Thyroid gland (tissue), 4 donors: Measurements from ENCODE around the gene SNAP91. TPM values are rescaled to one million over a fixed set of nuclear protein-coding genes. Genes with fewer than 3 reads are reported as not detected.

ENCODE experiments used
- DNase-seq, 2 donors: peaks; one replicate each; pipeline ENCODE4 v3.0.0-alpha.2; 2019
- H3K27ac ChIP-seq, 3 donors: fragments of 200-600 bp; sonication (generic); 1 replicate in 2 of 3; 2 replicates in 1 of 3; pipeline ENCODE4 v1.5.1; 2016 to 2019; ENCODE audit warnings: mild to moderate bottlenecking in 1 of 3, moderate library complexity in 1 of 3
- H3K27me3 ChIP-seq: fragments of 200-600 bp; sonication (generic); one replicate; pipeline ENCODE4 v1.5.1; 2019
- H3K36me3 ChIP-seq, 2 donors: fragments of 200-600 bp; sonication (generic); one replicate each; pipeline ENCODE4 v1.5.1; 2016 to 2019
- H3K4me1 ChIP-seq, 2 donors: fragments of 200-600 bp; sonication (generic); one replicate each; pipeline ENCODE4 v1.5.1; 2017 to 2019
- H3K4me3 ChIP-seq, 3 donors: fragments of 200-600 bp; sonication (generic); replicated peaks in 1 of 3; 1 replicate in 2 of 3; 2 replicates in 1 of 3; pipeline ENCODE4 v1.5.1; 2016; ENCODE audit warnings: mild to moderate bottlenecking in 1 of 3
- H3K9me3 ChIP-seq: fragments of 200-600 bp; sonication (generic); one replicate; pipeline ENCODE4 v1.5.1; 2017
- POLR2A ChIP-seq, 2 donors: fragments of 450-650 bp; IDR thresholded peaks; one replicate each; pipeline ENCODE4 v1.6.1; 2017; ENCODE audit warnings: antibody characterized with exemption in 2 of 2, mild to moderate bottlenecking in 2 of 2, moderate library complexity in 1 of 2
- WGBS, 2 donors: methylation state at CpG; one replicate each; pipeline ENCODE4 v1.1.5; 2017; 5-methylcytosine and 5-hydroxymethylcytosine counted together
- intact Hi-C: fragments of 100-400 bp; cut with DNase I; formaldehyde crosslinking; loops from one replicate; pipeline ENCODE4 v1.15.1; 2023
- total RNA-seq, 4 donors: library from RNA; depleted of rRNA; stranded (reverse); fragments of >200 nt; gene quantifications; one replicate each; pipeline ENCODE4 v1.2.3, GENCODE V29; 2016
- TF ChIP-seq, protein P1 (sequence below), 6 experiments: fragments of 200-600 bp in 3 of 6; fragments of 450-650 bp in 3 of 6; sonication (generic) in 3 of 6; IDR thresholded peaks; one replicate each; pipeline ENCODE4 v1.5.1; 2016 to 2019; ENCODE audit warnings: antibody characterized with exemption in 6 of 6, mild to moderate bottlenecking in 2 of 6, inconsistent platforms in 1 of 6, moderate library complexity in 1 of 6

Gene SNAP91
- total RNA-seq, 4 donors from 2014 or later = 0.50 to 3.4 (median 1.8) TPM

- no peaks in the 10 kb centered on the region for H3K9me3 ChIP-seq
- H3K4me1 ChIP-seq = no peaks in the 10 kb centered on the region
- H3K27ac ChIP-seq = no peak overlapping the region
- H3K27me3 ChIP-seq = no peaks in the 10 kb centered on the region
- 82 to 90% methylated on average over 1 of the region's 1 CpG for WGBS, 2 donors
- TF ChIP-seq, protein P1, sequence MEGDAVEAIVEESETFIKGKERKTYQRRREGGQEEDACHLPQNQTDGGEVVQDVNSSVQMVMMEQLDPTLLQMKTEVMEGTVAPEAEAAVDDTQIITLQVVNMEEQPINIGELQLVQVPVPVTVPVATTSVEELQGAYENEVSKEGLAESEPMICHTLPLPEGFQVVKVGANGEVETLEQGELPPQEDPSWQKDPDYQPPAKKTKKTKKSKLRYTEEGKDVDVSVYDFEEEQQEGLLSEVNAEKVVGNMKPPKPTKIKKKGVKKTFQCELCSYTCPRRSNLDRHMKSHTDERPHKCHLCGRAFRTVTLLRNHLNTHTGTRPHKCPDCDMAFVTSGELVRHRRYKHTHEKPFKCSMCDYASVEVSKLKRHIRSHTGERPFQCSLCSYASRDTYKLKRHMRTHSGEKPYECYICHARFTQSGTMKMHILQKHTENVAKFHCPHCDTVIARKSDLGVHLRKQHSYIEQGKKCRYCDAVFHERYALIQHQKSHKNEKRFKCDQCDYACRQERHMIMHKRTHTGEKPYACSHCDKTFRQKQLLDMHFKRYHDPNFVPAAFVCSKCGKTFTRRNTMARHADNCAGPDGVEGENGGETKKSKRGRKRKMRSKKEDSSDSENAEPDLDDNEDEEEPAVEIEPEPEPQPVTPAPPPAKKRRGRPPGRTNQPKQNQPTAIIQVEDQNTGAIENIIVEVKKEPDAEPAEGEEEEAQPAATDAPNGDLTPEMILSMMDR (IDR thresholded peaks at IDR 0.05) = no peak
- TF ChIP-seq POLR2A (IDR thresholded peaks at IDR 0.05) = no peak
- intact Hi-C loops = loop anchor here (10.0 kb wide), 1 partner anchor 450 kb away; the partner anchor contains the start of genes DOP1A and UBE3D
- H3K36me3 ChIP-seq = no peaks in the 10 kb centered on the region
- no peak overlapping the region for H3K4me3 ChIP-seq
- DNase-seq = no peak
Observed at GRCh38 chr6:83514466-83514865, 194.4 kb downstream of the SNAP91 start.

GRCh38 chr6:83511901-83512681 is 196.8 kb downstream of the SNAP91 start, which contains the start of gene PRSS35:
TSS of gene PRSS35 (plus strand) at chr6:83512534. CDS start at chr6:83523442, 10,908 bp downstream.
- no peak within 1 kb of the TSS for H3K27ac ChIP-seq
- peak; percentile 41 to 51 for DNase-seq
- H3K36me3 ChIP-seq = no peaks in the 10 kb centered on the region
- no peaks in the 10 kb centered on the region for H3K4me1 ChIP-seq
- peak within 1 kb of the TSS in 1 of 3 donors; percentile 20 for H3K4me3 ChIP-seq
- no peaks in the 10 kb centered on the region for H3K9me3 ChIP-seq
- intact Hi-C loops = loop anchor here (10.0 kb wide), 1 partner anchor 447 kb away; the partner anchor contains the start of genes DOP1A and UBE3D
- 2 to 3% methylated on average over 26 to 34 of the region's 38 CpGs for WGBS, 2 donors
- TF ChIP-seq, protein P1 (IDR thresholded peaks at IDR 0.05) = peak in 5 of 6 experiments; percentile 24 to 56 (median 35)
- TF ChIP-seq POLR2A (IDR thresholded peaks at IDR 0.05) = no peak
- H3K27me3 ChIP-seq = no peaks in the 10 kb centered on the region

GRCh38 chr6:83511266-83511665 is 197.6 kb downstream of the SNAP91 start:
- intact Hi-C loops = loop anchor here (10.0 kb wide), 1 partner anchor 446 kb away; the partner anchor contains the start of genes DOP1A and UBE3D
- H3K27ac ChIP-seq = no peak overlapping the region
- 81 to 87% methylated on average over 8 of the region's 8 CpGs for WGBS, 2 donors
- H3K9me3 ChIP-seq = no peaks in the 10 kb centered on the region
- no peaks in the 10 kb centered on the region for H3K36me3 ChIP-seq
- DNase-seq = no peak
- H3K4me3 ChIP-seq = no peak overlapping the region
- no peaks in the 10 kb centered on the region for H3K4me1 ChIP-seq
- TF ChIP-seq, protein P1 (IDR thresholded peaks at IDR 0.05) = no peak
- no peak for TF ChIP-seq POLR2A (IDR thresholded peaks at IDR 0.05)
- no peaks in the 10 kb centered on the region for H3K27me3 ChIP-seq

- Histone ChIP-seq H3K4me1 (no peaks in the 10 kb centered on the region), H3K27ac (no peak overlapping the region), H3K9me3 (no peaks in the 10 kb centered on the region), H3K4me3 (no peak overlapping the region), H3K27me3 (no peaks in the 10 kb centered on the region), H3K36me3 (no peaks in the 10 kb centered on the region)
- DNase-seq = no peak
- TF ChIP-seq, protein P1 (IDR thresholded peaks at IDR 0.05) = no peak
- no peak for TF ChIP-seq POLR2A (IDR thresholded peaks at IDR 0.05)
- intact Hi-C loops = loop anchor here (10.0 kb wide), 1 partner anchor 446 kb away; the partner anchor contains the start of genes DOP1A and UBE3D
- WGBS, 2 donors = 84 to 89% methylated on average over 3 of the region's 3 CpGs
Observed at GRCh38 chr6:83510791-83511190, 198.1 kb downstream of the SNAP91 start.

DNA sequence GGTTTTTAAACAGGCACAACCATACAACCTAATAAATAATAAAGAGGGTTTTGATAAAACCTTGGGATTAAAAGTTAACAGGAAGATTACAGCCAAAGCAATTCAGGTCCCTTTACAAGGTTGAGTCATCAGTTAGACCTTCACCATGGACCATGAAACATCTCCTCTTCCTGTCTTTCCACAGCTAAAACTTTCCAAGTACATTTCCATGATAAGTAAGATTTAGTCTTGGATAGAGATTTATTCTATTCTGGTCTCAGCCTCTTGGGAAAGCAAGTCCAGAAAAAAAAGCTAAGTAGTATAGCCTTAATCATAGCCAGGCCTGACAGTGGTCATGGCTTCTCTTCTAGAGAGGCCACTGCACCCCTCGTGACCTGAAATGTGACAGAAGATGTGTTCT is 199.5 kb downstream of the SNAP91 start:
- Histone ChIP-seq H3K4me3 (no peak overlapping the region), H3K36me3 (no peaks in the 10 kb centered on the region), H3K27ac (no peak overlapping the region), H3K4me1 (no peaks in the 10 kb centered on the region), H3K27me3 (no peaks in the 10 kb centered on the region), H3K9me3 (no peaks in the 10 kb centered on the region)
- no peak for DNase-seq
- TF ChIP-seq POLR2A (IDR thresholded peaks at IDR 0.05) = no peak
- TF ChIP-seq, protein P1 (IDR thresholded peaks at IDR 0.05) = no peak
- 70 to 86% methylated on average over 1 of the region's 1 CpG for WGBS, 2 donors
- intact Hi-C loops = no loop called here
